Keratinocyte (primary cell): ENCODE measurements around the gene TEX48.

Experiments
- CTCF ChIP-seq, 3 experiments: IDR thresholded peaks in 1 of 3; conservative IDR thresholded peaks in 1 of 3; optimal IDR thresholded peaks in 1 of 3; 2 replicates in 2 of 3; 3 replicates in 1 of 3; pipeline versions ENCODE3 to v1.5.1; 2011; ENCODE audit warnings: low read length in 3 of 3, mild to moderate bottlenecking in 3 of 3, moderate library complexity in 2 of 3, control low read depth in 1 of 3, inconsistent platforms in 1 of 3; ENCODE audit not compliant: insufficient read depth in 2 of 3; ENCODE audit errors: extremely low read depth in 1 of 3
- EZH2 ChIP-seq: IDR thresholded peaks from one replicate; pipeline ENCODE4 v1.6.1; 2012; ENCODE audit warnings: inconsistent platforms, mild to moderate bottlenecking, low read length, moderate library complexity

GRCh38 chr9:114641967-114642366 is 40.0 kb downstream of the TEX48 start:
- TF ChIP-seq CTCF (optimal IDR thresholded peaks at IDR 0.05 in 1 of 3, IDR thresholded peaks at IDR 0.05 in 1 of 3, conservative IDR thresholded peaks at IDR 0.05 in 1 of 3; ENCODE audit: extremely low read depth in 1 of 3, insufficient read depth in 2 of 3, low read length in 3 of 3) (no peak), EZH2 (no peak)
